OCI-LY7 (cell line): ENCODE results near the gene DUSP12. TPM values are rescaled to one million over a fixed set of nuclear protein-coding genes. Genes with fewer than 3 reads are reported as not detected.
A peak's percentile ranks its signal among the peaks of the same experiment; 100 is the strongest.

ENCODE experiments used
- BruUV-seq: library from RNA; stranded (reverse); fragments of 400-500 nt; replicated peaks from 2 replicates; lab custom pipeline; 2021; lab: Mats Ljungman, UMichigan
- CTCF ChIA-PET: fragments of 300-600 bp; sonication (Branson Sonifier 250); formaldehyde crosslinking; loops from one replicate; lab custom pipeline; 2022; ENCODE audit warnings: antibody characterized with exemption; ENCODE audit not compliant: unreplicated experiment; lab: Charles Lee
- POLR2A ChIA-PET: fragments of 300-600 bp; sonication (Branson Sonifier 250); formaldehyde crosslinking; loops from one replicate; lab custom pipeline; 2022; ENCODE audit warnings: antibody characterized with exemption; lab: Charles Lee
- DNase-seq: peaks from one replicate; pipeline ENCODE4 v3.0.0-alpha.2; 2015; ENCODE audit warnings: low spot score
- H2AFZ ChIP-seq: fragments of 200-600 bp; sonication (generic), shearing (Covaris generic); 2 replicates; pipeline ENCODE4 v1.6.1; 2014; ENCODE audit warnings: mild to moderate bottlenecking, antibody characterized with exemption, low read length, moderate library complexity
- H3K27ac ChIP-seq: fragments of 200-600 bp; sonication (generic); 2 replicates; pipeline ENCODE4 v1.5.1; 2014; ENCODE audit warnings: mixed run types, low read depth, mild to moderate bottlenecking, moderate library complexity, low read length, inconsistent platforms; ENCODE audit not compliant: poor library complexity, severe bottlenecking
- H3K36me3 ChIP-seq: fragments of 200-600 bp; sonication (generic); 2 replicates; pipeline ENCODE4 v1.6.1; 2014; ENCODE audit warnings: mild to moderate bottlenecking, antibody characterized with exemption, low read length, moderate library complexity, mixed read lengths; ENCODE audit not compliant: insufficient read depth
- H3K4me1 ChIP-seq: fragments of 200-600 bp; sonication (generic); 2 replicates; pipeline ENCODE4 v1.5.1; 2014; ENCODE audit warnings: mild to moderate bottlenecking, low read length; ENCODE audit not compliant: insufficient read depth, poor library complexity, severe bottlenecking
- H3K4me2 ChIP-seq: fragments of 200-600 bp; sonication (generic); 2 replicates; pipeline ENCODE4 v1.6.1; 2014; ENCODE audit warnings: mild to moderate bottlenecking, low read length
- H3K4me3 ChIP-seq: fragments of 200-600 bp; sonication (generic); 2 replicates; pipeline ENCODE4 v1.5.1; 2014; ENCODE audit warnings: mild to moderate bottlenecking, low read depth, low read length; ENCODE audit not compliant: poor library complexity, severe bottlenecking
- H3K79me2 ChIP-seq: fragments of 200-600 bp; sonication (generic); 2 replicates; pipeline ENCODE4 v1.6.1; 2016; ENCODE audit warnings: low read depth, mild to moderate bottlenecking, low read length, moderate library complexity, mixed read lengths; ENCODE audit not compliant: insufficient read depth
- H3K9me2 ChIP-seq: fragments of 200-600 bp; sonication (generic); 2 replicates; pipeline ENCODE4 v1.6.1; 2016; ENCODE audit warnings: mild to moderate bottlenecking, low read length, mixed read lengths; ENCODE audit not compliant: insufficient read depth
- H3K9me3 ChIP-seq: fragments of 200-600 bp; sonication (generic); 2 replicates; pipeline ENCODE4 v1.6.1; 2014; ENCODE audit warnings: mild to moderate bottlenecking, mixed run types, low read length, mixed read lengths
- H4K20me1 ChIP-seq: fragments of 200-600 bp; sonication (generic); 2 replicates; pipeline ENCODE4 v1.6.1; 2014; ENCODE audit warnings: mild to moderate bottlenecking, antibody characterized with exemption, low read length, moderate library complexity, mixed read lengths; ENCODE audit not compliant: insufficient read depth
- CTCF ChIP-seq: fragments of 200-600 bp; sonication (generic); conservative IDR thresholded peaks from 2 replicates; pipeline ENCODE4 v1.5.1; 2014; ENCODE audit warnings: mild to moderate bottlenecking, antibody characterized with exemption, low read length, moderate library complexity, mixed read lengths
- EZH2phosphoT487 ChIP-seq: fragments of 200-600 bp; sonication (generic); IDR thresholded peaks from 2 replicates; pipeline ENCODE4 v1.6.1; 2018; ENCODE audit warnings: low read depth, borderline replicate concordance, mild to moderate bottlenecking, mixed run types, antibody characterized with exemption, low read length, moderate library complexity, mixed read lengths
- intact Hi-C: fragments of 100-400 bp; cut with micrococcal nuclease; formaldehyde crosslinking; loops from one replicate; pipeline ENCODE4 v1.10.0; 2022; ENCODE audit not compliant: unreplicated experiment
- total RNA-seq, 2 experiments: library from RNA; depleted of rRNA in 1 of 2; stranded (reverse); fragments of >200 nt in 1 of 2; shearing (Covaris generic) in 1 of 2; gene quantifications; 2 replicates each; pipeline ENCODE4 v1.2.3, GENCODE V29; 2014 to 2022

DUSP12 gene
- total RNA-seq, 2 experiments from 2014 or later: 37.3 to 43.9 TPM

GRCh38 chr1:161782886-161783285, 33.3 kb downstream of the DUSP12 start:
- DNase-seq: no peak
- Histone ChIP-seq H3K36me3 (peaks cover 76% of the 10 kb centered on the region), H3K4me3 (no peak overlapping the region), H3K9me3 (no peaks in the 10 kb centered on the region), H3K79me2 (peaks cover 6% of the 10 kb centered on the region; the same call in 1 of the 2 replicates), H3K4me1 (peaks cover 22% of the 10 kb centered on the region), H4K20me1 (peaks cover 2% of the 10 kb centered on the region; the same call in 1 of the 2 replicates), H2AFZ (no peak overlapping the region), H3K27ac (no peak overlapping the region), H3K9me2 (no peaks in the 10 kb centered on the region), H3K4me2 (no peak overlapping the region)
- ChIA-PET POLR2A (no interaction called here), CTCF (no interaction called here)
- BruUV-seq: no TSS peak
- intact Hi-C loops: no loop called here
- TF ChIP-seq CTCF (no peak), EZH2phosphoT487 (no peak)

- DNase-seq: no peak
- Histone ChIP-seq H3K27ac (no peak overlapping the region), H3K79me2 (no peaks in the 10 kb centered on the region), H3K36me3 (peaks cover 67% of the 10 kb centered on the region), H3K4me1 (peaks cover under 1% of the 10 kb centered on the region), H3K4me2 (no peak overlapping the region), H3K9me2 (no peaks in the 10 kb centered on the region), H3K4me3 (no peak overlapping the region), H3K9me3 (no peaks in the 10 kb centered on the region), H2AFZ (no peak overlapping the region), H4K20me1 (no peaks in the 10 kb centered on the region)
- intact Hi-C loops: no loop called here
- BruUV-seq: no TSS peak
- POLR2A ChIA-PET: interaction anchor here (1.0 to 1.4 kb wide), 2 partner anchors 9 to 16 kb away, joined by 5 read pairs; no protein-coding TSS in a partner anchor
- TF ChIP-seq CTCF: no peak
- no peak for TF ChIP-seq EZH2phosphoT487
- CTCF ChIA-PET: no interaction called here
Observed at GRCh38 chr1:161784968-161785367, 35.4 kb downstream of the DUSP12 start.

DNA sequence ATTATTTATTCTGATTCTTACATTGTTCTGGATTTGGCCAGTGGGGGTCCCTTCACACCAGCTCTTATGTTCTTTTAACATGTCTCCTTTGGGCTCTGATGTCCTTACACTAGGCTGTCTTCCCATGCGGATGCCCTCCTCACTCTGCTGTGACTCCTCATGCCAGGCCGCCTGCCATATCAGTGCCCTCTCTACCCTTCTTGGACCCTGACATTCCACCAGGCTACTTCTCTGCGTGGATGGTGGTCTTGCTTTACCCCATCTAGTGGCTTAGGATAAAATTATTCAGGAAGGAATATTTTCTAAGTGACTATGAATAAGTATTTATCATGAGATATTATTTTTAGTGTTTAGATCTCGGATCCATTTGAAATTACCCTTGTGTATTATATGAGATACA, 37.8 kb downstream of the DUSP12 start:
- no peak overlapping the region for H3K4me2 ChIP-seq
- H3K4me3 ChIP-seq: no peak overlapping the region
- ChIA-PET POLR2A (no interaction called here), CTCF (no interaction called here)
- H3K9me3 ChIP-seq: no peaks in the 10 kb centered on the region
- H3K9me2 ChIP-seq: no peaks in the 10 kb centered on the region
- intact Hi-C loops: no loop called here
- no peak overlapping the region for H3K27ac ChIP-seq
- no peak for DNase-seq
- no TSS peak for BruUV-seq
- no peak for TF ChIP-seq EZH2phosphoT487
- peak; percentile 62 for TF ChIP-seq CTCF
- no peaks in the 10 kb centered on the region for H3K79me2 ChIP-seq
- H3K36me3 ChIP-seq: peaks cover 63% of the 10 kb centered on the region; the same call in 1 of the 2 replicates
- no peaks in the 10 kb centered on the region for H4K20me1 ChIP-seq
- H3K4me1 ChIP-seq: no peaks in the 10 kb centered on the region
- H2AFZ ChIP-seq: no peak overlapping the region
